ENCODE measurements around the gene GSKIP. TPM values are rescaled to one million over a fixed set of nuclear protein-coding genes. Genes with fewer than 3 reads are reported as not detected.
A peak's percentile ranks its signal among the peaks of the same experiment; 100 is the strongest.

Gene GSKIP
- total RNA-seq, 4 donors from 2014 or later: 11.5 to 33.0 (median 15.7) TPM

DNA sequence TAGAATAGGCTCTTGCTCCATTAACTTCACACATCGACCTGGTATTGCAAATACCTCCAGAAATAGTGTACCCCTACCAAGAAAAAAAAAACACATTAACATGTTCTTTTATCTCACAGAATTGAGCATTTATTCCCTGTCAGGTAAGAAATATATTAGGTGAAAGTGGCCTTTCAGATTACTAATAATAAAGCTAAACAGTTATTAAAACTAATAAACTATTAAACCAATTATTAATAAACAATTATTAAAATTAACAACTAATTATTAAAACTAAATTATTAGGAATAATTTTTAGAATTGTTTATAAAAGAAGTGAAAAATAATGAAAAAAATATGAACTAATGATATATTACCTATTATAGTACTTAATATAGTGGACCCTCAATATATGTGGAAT lies 21.4 kb downstream of the GSKIP start:
- Histone ChIP-seq H3K27me3 (no peaks in the 10 kb centered on the region), H3K36me3 (no peaks in the 10 kb centered on the region), H3K9me3 (no peaks in the 10 kb centered on the region), H3K27ac (no peak overlapping the region), H3K4me3 (no peak overlapping the region), H3K4me1 (no peaks in the 10 kb centered on the region)
- intact Hi-C loops (cut with DNase I; ENCODE audit: low total_unique reads): no loop called here
- TF ChIP-seq POLR2A (IDR thresholded peaks at IDR 0.05) (no peak), CTCF (IDR thresholded peaks at IDR 0.05) (no peak)
- DNase-seq: no peak

DNA sequence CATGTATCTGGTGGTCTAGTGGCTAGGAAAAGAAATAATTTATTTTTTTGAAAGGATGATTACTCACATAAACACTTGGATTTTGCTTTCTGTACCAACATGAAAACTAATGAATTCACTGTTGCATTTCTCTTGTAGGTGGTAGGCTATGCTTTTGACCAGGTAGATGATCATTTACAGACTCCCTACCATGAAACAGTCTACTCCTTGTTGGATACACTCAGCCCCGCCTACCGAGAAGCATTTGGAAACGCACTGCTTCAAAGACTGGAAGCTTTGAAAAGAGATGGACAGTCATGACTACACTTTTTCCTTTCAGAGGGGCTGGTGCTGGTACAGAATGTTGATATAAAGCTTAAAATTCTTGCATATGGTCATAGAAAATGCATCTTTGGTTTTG lies 22.1 kb downstream of the GSKIP start:
- TF ChIP-seq CTCF (IDR thresholded peaks at IDR 0.05) (no peak), POLR2A (IDR thresholded peaks at IDR 0.05) (no peak)
- Histone ChIP-seq H3K36me3 (no peaks in the 10 kb centered on the region), H3K4me1 (no peaks in the 10 kb centered on the region), H3K9me3 (no peaks in the 10 kb centered on the region), H3K27ac (no peak overlapping the region), H3K27me3 (no peaks in the 10 kb centered on the region), H3K4me3 (no peak overlapping the region)
- no peak for DNase-seq
- intact Hi-C loops (cut with DNase I; ENCODE audit: low total_unique reads): no loop called here

- DNase-seq: no peak
- peak overlapping the region; percentile 35 to 73 for H3K27ac ChIP-seq
- TF ChIP-seq POLR2A (IDR thresholded peaks at IDR 0.05) (no peak), CTCF (IDR thresholded peaks at IDR 0.05) (no peak)
- H3K36me3 ChIP-seq: no peaks in the 10 kb centered on the region
- H3K4me1 ChIP-seq: no peaks in the 10 kb centered on the region
- no peaks in the 10 kb centered on the region for H3K9me3 ChIP-seq
- peak overlapping the region; percentile 56 to 70 for H3K4me3 ChIP-seq
- intact Hi-C loops (cut with DNase I; ENCODE audit: low total_unique reads): no loop called here
- no peaks in the 10 kb centered on the region for H3K27me3 ChIP-seq
These were observed 27.6 kb downstream of the GSKIP start for GRCh38 chr14:96390965-96391292.

DNA sequence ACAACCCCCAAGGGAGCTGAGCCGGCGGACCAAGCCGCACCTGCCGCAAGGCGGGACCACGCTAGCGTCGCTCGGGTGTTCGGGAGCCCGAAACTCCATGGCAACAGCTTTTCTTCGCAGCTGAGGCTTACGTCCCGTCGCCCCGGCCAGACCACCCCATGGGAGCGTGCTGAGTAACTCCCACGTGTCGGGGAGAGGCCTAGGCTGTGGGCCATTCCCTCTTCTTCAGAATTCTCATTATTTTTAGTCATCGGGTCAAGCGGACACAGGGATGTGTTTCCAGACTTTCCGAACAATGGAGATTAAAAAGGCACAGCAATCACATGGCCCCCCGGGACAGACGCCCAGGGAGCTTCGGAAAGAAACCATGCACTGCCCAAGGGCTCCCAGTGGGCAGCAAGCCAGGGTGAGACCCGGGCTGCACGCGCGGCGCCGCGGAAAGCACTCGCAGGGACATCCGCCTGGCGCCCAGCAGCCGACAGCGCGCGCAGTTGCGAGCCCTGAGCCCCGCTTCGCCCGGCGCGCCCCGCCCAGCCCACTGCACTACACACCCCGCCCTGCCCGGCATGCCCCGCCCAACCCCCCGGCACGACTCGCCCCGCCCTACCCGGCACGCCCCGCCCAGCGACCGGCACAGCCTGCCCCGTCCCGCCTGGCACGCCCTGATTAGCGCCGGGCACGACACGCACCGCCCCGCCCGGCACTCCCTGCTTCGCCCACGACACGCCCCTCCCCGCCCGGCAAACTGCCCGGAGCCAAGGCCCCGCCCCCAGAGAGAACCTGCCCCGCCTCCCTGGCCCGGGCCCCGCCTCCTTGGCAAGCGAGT lies 28.2 kb downstream of the GSKIP start:
- intact Hi-C loops (cut with DNase I; ENCODE audit: low total_unique reads): no loop called here
- Histone ChIP-seq H3K4me3 (peak overlapping the region; percentile 56 to 70), H3K4me1 (no peaks in the 10 kb centered on the region), H3K27ac (peak overlapping the region; percentile 66 to 73), H3K27me3 (no peaks in the 10 kb centered on the region), H3K36me3 (no peaks in the 10 kb centered on the region), H3K9me3 (no peaks in the 10 kb centered on the region)
- DNase-seq: peak; percentile 95
- peak in 1 of 2 donors; percentile 15 for TF ChIP-seq POLR2A (IDR thresholded peaks at IDR 0.05)
- peak in 1 of 4 experiments; percentile 16 for TF ChIP-seq CTCF (IDR thresholded peaks at IDR 0.05)

- Histone ChIP-seq H3K27ac (no peak overlapping the region), H3K4me3 (no peak overlapping the region), H3K36me3 (no peaks in the 10 kb centered on the region), H3K27me3 (no peaks in the 10 kb centered on the region), H3K4me1 (no peaks in the 10 kb centered on the region), H3K9me3 (no peaks in the 10 kb centered on the region)
- TF ChIP-seq POLR2A (IDR thresholded peaks at IDR 0.05) (no peak), CTCF (IDR thresholded peaks at IDR 0.05) (no peak)
- DNase-seq: no peak
- intact Hi-C loops (cut with DNase I; ENCODE audit: low total_unique reads): no loop called here
These were observed 29.9 kb downstream of the GSKIP start for GRCh38 chr14:96393071-96393691.

Measured in uterus (tissue), 4 donors.